GM19193 (cell line): ENCODE data around the gene GORASP1.

Experiments used
- POLR2A ChIP-seq: IDR thresholded peaks from 4 replicates; pipeline ENCODE4 v1.6.1; 2011; ENCODE audit not compliant: insufficient read depth, insufficient read length; ENCODE audit errors: extremely low read depth

The GORASP1 gene

GRCh38 chr3:39107388-39108199, at the start of gene GORASP1, which contains the start of gene TTC21A:
Gene GORASP1 (minus strand): TSS chr3:39107627. CDS start chr3:39107541, 86 bp downstream.
Gene TTC21A (plus strand): TSS chr3:39107680. CDS start chr3:39107838, 158 bp downstream.
- TF ChIP-seq POLR2A: peak; percentile 47

GRCh38 chr3:39156421-39156820, 49.0 kb upstream of the GORASP1 start:
- no peak for TF ChIP-seq POLR2A

GRCh38 chr3:39154280-39155021, 47.0 kb upstream of the GORASP1 start:
- no peak for TF ChIP-seq POLR2A

GRCh38 chr3:39153977-39154279, 46.5 kb upstream of the GORASP1 start:
- TF ChIP-seq POLR2A: no peak

GRCh38 chr3:39150803-39151631, 43.6 kb upstream of the GORASP1 start:
- TF ChIP-seq POLR2A: no peak

GRCh38 chr3:39150148-39150802, 42.8 kb upstream of the GORASP1 start:
- no peak for TF ChIP-seq POLR2A

- no peak for TF ChIP-seq POLR2A
Measured at GRCh38 chr3:39149498-39150147, 42.2 kb upstream of the GORASP1 start.

- no peak for TF ChIP-seq POLR2A
Measured at GRCh38 chr3:39149059-39149455, 41.6 kb upstream of the GORASP1 start.

GRCh38 chr3:39148435-39149058, 41.1 kb upstream of the GORASP1 start:
- TF ChIP-seq POLR2A: no peak

- TF ChIP-seq POLR2A: no peak
Measured at GRCh38 chr3:39147711-39148434, 40.4 kb upstream of the GORASP1 start.

- TF ChIP-seq POLR2A: peak; percentile 34
Measured at GRCh38 chr3:39146611-39147591, 39.5 kb upstream of the GORASP1 start.

GRCh38 chr3:39146083-39146501, 38.7 kb upstream of the GORASP1 start:
- TF ChIP-seq POLR2A: no peak
